Activated naive CD8-positive, alpha-beta T cell treated with anti-CD3 and anti-CD28 coated beads, Interleukin-2, amount 10 ng/mL, durations not matched to agents 7 days and 5 days (primary cell): ENCODE data around the gene CUX1. TPM values are rescaled to one million over a fixed set of nuclear protein-coding genes. Genes with fewer than 3 reads are reported as not detected.
"Not testable (repeated sequence)": the region's sequence is repeated elsewhere in the genome, so short reads cannot be mapped to it uniquely, and the experiment has no call there.

ENCODE experiments used
- ATAC-seq: fragments of 150-1000 bp; cut with Tn5 transposase; one replicate; pipeline ENCODE4 v1.10.0; 2021; ENCODE audit warnings: low read depth, moderate library complexity
- POLR2A ChIA-PET: fragments of 350-600 bp; sonication (Branson Sonifier 250); formaldehyde crosslinking; loops from one replicate; lab custom pipeline; 2021; ENCODE audit warnings: antibody characterized with exemption; lab: Charles Lee
- DNase-seq: peaks from one replicate; pipeline ENCODE4 v3.0.0; 2021
- H3K27ac Mint-ChIP-seq: one replicate; pipeline ENCODE4 v1.8.0; 2022; ENCODE audit warnings: mild to moderate bottlenecking, mixed read lengths
- H3K27me3 Mint-ChIP-seq: one replicate; pipeline ENCODE4 v1.8.0; 2022; ENCODE audit warnings: mild to moderate bottlenecking, moderate library complexity, mixed read lengths
- H3K36me3 Mint-ChIP-seq: one replicate; pipeline ENCODE4 v1.8.0; 2021; ENCODE audit warnings: mild to moderate bottlenecking, mixed read lengths
- H3K4me1 Mint-ChIP-seq: one replicate; pipeline ENCODE4 v1.8.0; 2021; ENCODE audit warnings: mixed read lengths
- H3K4me3 Mint-ChIP-seq: one replicate; pipeline ENCODE4 v1.8.0; 2022; ENCODE audit warnings: mild to moderate bottlenecking, moderate library complexity, mixed read lengths
- H3K9me3 Mint-ChIP-seq: one replicate; pipeline ENCODE4 v1.8.0; 2021; ENCODE audit warnings: mixed read lengths
- total RNA-seq, 2 experiments: library from RNA; stranded (reverse); gene quantifications; one replicate each; pipeline ENCODE4 v1.2.3, GENCODE V29; 2021

Gene CUX1
- total RNA-seq, 2 experiments from 2014 or later, result 35.7 to 37.6 TPM

- Mint-ChIP-seq H3K4me1 (no peaks in the 10 kb centered on the region), H3K9me3 (no peaks in the 10 kb centered on the region), H3K4me3 (no peak overlapping the region), H3K27ac (no peak overlapping the region), H3K36me3 (no peaks in the 10 kb centered on the region), H3K27me3 (no peaks in the 10 kb centered on the region)
- DNase-seq, result no peak
- no peak for ATAC-seq
- POLR2A ChIA-PET, result no interaction called here
Measured at GRCh38 chr7:101913247-101913721, 95.9 kb downstream of the CUX1 start.

GRCh38 chr7:101913851-101914250 lies 96.4 kb downstream of the CUX1 start:
- H3K4me3 Mint-ChIP-seq, result no peak overlapping the region
- H3K9me3 Mint-ChIP-seq, result no peaks in the 10 kb centered on the region
- no peak overlapping the region for H3K27ac Mint-ChIP-seq
- POLR2A ChIA-PET, result no interaction called here
- H3K36me3 Mint-ChIP-seq, result no peaks in the 10 kb centered on the region
- H3K4me1 Mint-ChIP-seq, result no peaks in the 10 kb centered on the region
- ATAC-seq (no peak), DNase-seq (no peak)
- H3K27me3 Mint-ChIP-seq, result no peaks in the 10 kb centered on the region

GRCh38 chr7:101915000-101915399 lies 97.6 kb downstream of the CUX1 start:
- POLR2A ChIA-PET, result no interaction called here
- H3K4me1 Mint-ChIP-seq, result peaks cover 3% of the 10 kb centered on the region
- ATAC-seq (no peak), DNase-seq (no peak)
- no peaks in the 10 kb centered on the region for H3K27me3 Mint-ChIP-seq
- no peak overlapping the region for H3K4me3 Mint-ChIP-seq
- peaks cover 4% of the 10 kb centered on the region for H3K36me3 Mint-ChIP-seq
- no peaks in the 10 kb centered on the region for H3K9me3 Mint-ChIP-seq
- no peak overlapping the region for H3K27ac Mint-ChIP-seq

- POLR2A ChIA-PET, result no interaction called here
- no peaks in the 10 kb centered on the region for H3K9me3 Mint-ChIP-seq
- H3K4me3 Mint-ChIP-seq, result no peak overlapping the region
- DNase-seq (no peak), ATAC-seq (no peak)
- peaks cover 3% of the 10 kb centered on the region for H3K4me1 Mint-ChIP-seq
- H3K36me3 Mint-ChIP-seq, result peaks cover 4% of the 10 kb centered on the region
- H3K27me3 Mint-ChIP-seq, result no peaks in the 10 kb centered on the region
- H3K27ac Mint-ChIP-seq, result no peak overlapping the region
Measured at GRCh38 chr7:101916041-101916800, 98.8 kb downstream of the CUX1 start.

GRCh38 chr7:101916876-101917275 lies 99.5 kb downstream of the CUX1 start:
- H3K27ac Mint-ChIP-seq, result no peak overlapping the region
- no peaks in the 10 kb centered on the region for H3K9me3 Mint-ChIP-seq
- DNase-seq (no peak), ATAC-seq (no peak)
- no peaks in the 10 kb centered on the region for H3K27me3 Mint-ChIP-seq
- peaks cover 4% of the 10 kb centered on the region for H3K36me3 Mint-ChIP-seq
- POLR2A ChIA-PET, result no interaction called here
- H3K4me3 Mint-ChIP-seq, result no peak overlapping the region
- peaks cover 3% of the 10 kb centered on the region for H3K4me1 Mint-ChIP-seq

- H3K4me3 Mint-ChIP-seq, result no peak overlapping the region
- H3K36me3 Mint-ChIP-seq, result peaks cover 4% of the 10 kb centered on the region
- no peak for DNase-seq
- H3K27ac Mint-ChIP-seq, result no peak overlapping the region
- ATAC-seq, result no peak
- POLR2A ChIA-PET, result no interaction called here
- no peaks in the 10 kb centered on the region for H3K27me3 Mint-ChIP-seq
- H3K9me3 Mint-ChIP-seq, result no peaks in the 10 kb centered on the region
- H3K4me1 Mint-ChIP-seq, result peaks cover 3% of the 10 kb centered on the region
Measured at GRCh38 chr7:101917566-101917965, 100.1 kb downstream of the CUX1 start.

- Mint-ChIP-seq H3K36me3 (peaks cover 4% of the 10 kb centered on the region), H3K9me3 (no peaks in the 10 kb centered on the region), H3K27me3 (no peaks in the 10 kb centered on the region), H3K4me1 (peaks cover 3% of the 10 kb centered on the region), H3K27ac (no peak overlapping the region), H3K4me3 (no peak overlapping the region)
- DNase-seq, result no peak
- POLR2A ChIA-PET, result no interaction called here
- ATAC-seq, result no peak
Measured at GRCh38 chr7:101918426-101918825, 101.0 kb downstream of the CUX1 start.

- ATAC-seq (no peak), DNase-seq (no peak)
- H3K9me3 Mint-ChIP-seq, result no peaks in the 10 kb centered on the region
- H3K4me3 Mint-ChIP-seq, result no peak overlapping the region
- H3K36me3 Mint-ChIP-seq, result peaks cover 4% of the 10 kb centered on the region
- H3K4me1 Mint-ChIP-seq, result peaks cover 3% of the 10 kb centered on the region
- no peaks in the 10 kb centered on the region for H3K27me3 Mint-ChIP-seq
- no peak overlapping the region for H3K27ac Mint-ChIP-seq
- POLR2A ChIA-PET, result no interaction called here
Measured at GRCh38 chr7:101919363-101920115, 102.1 kb downstream of the CUX1 start.

GRCh38 chr7:101921061-101921460 lies 103.6 kb downstream of the CUX1 start:
- H3K4me3 Mint-ChIP-seq, result no peak overlapping the region
- no peak overlapping the region for H3K27ac Mint-ChIP-seq
- H3K36me3 Mint-ChIP-seq, result peaks cover 4% of the 10 kb centered on the region
- ATAC-seq (no peak), DNase-seq (no peak)
- no peaks in the 10 kb centered on the region for H3K9me3 Mint-ChIP-seq
- H3K4me1 Mint-ChIP-seq, result peaks cover 3% of the 10 kb centered on the region
- POLR2A ChIA-PET, result interaction anchor here (0.5 kb wide), 1 partner anchor 72 kb away, joined by 3 read pairs; no protein-coding TSS in a partner anchor
- no peaks in the 10 kb centered on the region for H3K27me3 Mint-ChIP-seq

- H3K27me3 Mint-ChIP-seq, ATAC-seq, POLR2A ChIA-PET, H3K36me3 Mint-ChIP-seq, H3K4me3 Mint-ChIP-seq, H3K27ac Mint-ChIP-seq, DNase-seq, H3K4me1 Mint-ChIP-seq, H3K9me3 Mint-ChIP-seq: not testable (repeated sequence)
Measured at GRCh38 chr7:101921546-101922489, 104.4 kb downstream of the CUX1 start.

GRCh38 chr7:101922631-101923601 lies 105.5 kb downstream of the CUX1 start:
- Mint-ChIP-seq H3K4me3 (no peak overlapping the region), H3K4me1 (peaks cover 3% of the 10 kb centered on the region), H3K27me3 (no peaks in the 10 kb centered on the region), H3K27ac (no peak overlapping the region), H3K36me3 (peaks cover 4% of the 10 kb centered on the region), H3K9me3 (no peaks in the 10 kb centered on the region)
- ATAC-seq (no peak), DNase-seq (no peak)
- POLR2A ChIA-PET, result no interaction called here

GRCh38 chr7:101923602-101923985 lies 106.2 kb downstream of the CUX1 start:
- Mint-ChIP-seq H3K27me3 (no peaks in the 10 kb centered on the region), H3K36me3 (peaks cover 4% of the 10 kb centered on the region), H3K4me1 (peaks cover 3% of the 10 kb centered on the region), H3K27ac (no peak overlapping the region), H3K4me3 (no peak overlapping the region), H3K9me3 (no peaks in the 10 kb centered on the region)
- ATAC-seq (no peak), DNase-seq (no peak)
- POLR2A ChIA-PET, result no interaction called here
